PC-9 (cell line): ENCODE measurements around the gene PLEKHA7. TPM values are rescaled to one million over a fixed set of nuclear protein-coding genes. Genes with fewer than 3 reads are reported as not detected.
A peak's percentile ranks its signal among the peaks of the same experiment; 100 is the strongest.

Experiments used
- BruUV-seq: library from RNA; stranded (reverse); fragments of 400-500 nt; replicated peaks from 2 replicates; lab custom pipeline; 2021; lab: Mats Ljungman, UMichigan
- CTCF ChIA-PET: fragments of 300-600 bp; sonication (Branson Sonifier 250); formaldehyde crosslinking; loops from one replicate; lab custom pipeline; 2022; ENCODE audit warnings: antibody characterized with exemption; lab: Charles Lee
- POLR2A ChIA-PET: fragments of 300-600 bp; sonication (Branson Sonifier 250); formaldehyde crosslinking; loops from one replicate; lab custom pipeline; 2022; ENCODE audit warnings: antibody characterized with exemption; ENCODE audit not compliant: unreplicated experiment; lab: Charles Lee
- DNase-seq, 2 experiments: peaks; one replicate each; pipeline versions ENCODE4 v3.0.0 to v3.0.0-alpha.2; 2015 to 2022; ENCODE audit warnings: mixed read lengths in 1 of 2
- H2AFZ ChIP-seq: fragments of 200-600 bp; sonication (generic); 2 replicates; pipeline ENCODE4 v1.8.1; 2017; ENCODE audit warnings: antibody characterized with exemption
- H3F3A ChIP-seq: fragments of 200-600 bp; sonication (generic); 2 replicates; pipeline ENCODE4 v1.8.1; 2017; ENCODE audit warnings: antibody characterized with exemption, mild to moderate bottlenecking, low read depth; ENCODE audit not compliant: insufficient read depth
- H3K27ac ChIP-seq: fragments of 200-600 bp; sonication (generic); 2 replicates; pipeline ENCODE4 v1.6.1; 2016; ENCODE audit warnings: mixed run types
- H3K27me3 ChIP-seq: fragments of 200-600 bp; sonication (generic); 2 replicates; pipeline ENCODE4 v1.6.1; 2016; ENCODE audit warnings: low read depth, mixed run types; ENCODE audit not compliant: insufficient read depth
- H3K36me3 ChIP-seq: fragments of 200-600 bp; sonication (generic); 2 replicates; pipeline ENCODE4 v1.6.1; 2016; ENCODE audit warnings: low read depth, mixed run types
- H3K4me1 ChIP-seq: fragments of 200-600 bp; sonication (generic); replicated peaks from 2 replicates; pipeline ENCODE4 v1.6.1; 2016; ENCODE audit warnings: mixed run types; ENCODE audit not compliant: insufficient read depth
- H3K4me2 ChIP-seq: fragments of 200-600 bp; sonication (generic); 2 replicates; pipeline ENCODE4 v1.6.1; 2017; ENCODE audit warnings: mixed run types
- H3K4me3 ChIP-seq: fragments of 200-600 bp; sonication (generic); 2 replicates; pipeline ENCODE4 v1.6.1; 2016; ENCODE audit warnings: mixed run types
- H3K79me2 ChIP-seq: fragments of 200-600 bp; sonication (generic); 2 replicates; pipeline ENCODE4 v1.6.1; 2017; ENCODE audit warnings: low read depth, mixed run types
- H3K9me2 ChIP-seq: fragments of 200-600 bp; sonication (generic); 2 replicates; pipeline ENCODE4 v1.8.1; 2017; ENCODE audit warnings: mild to moderate bottlenecking; ENCODE audit not compliant: insufficient read depth
- H3K9me3 ChIP-seq: fragments of 200-600 bp; sonication (generic); 2 replicates; pipeline ENCODE4 v1.8.1; 2016; ENCODE audit warnings: low read depth; ENCODE audit not compliant: insufficient read depth
- H4K20me1 ChIP-seq: fragments of 200-600 bp; sonication (generic); 2 replicates; pipeline ENCODE4 v1.8.1; 2017; ENCODE audit not compliant: insufficient read depth
- EZH2 ChIP-seq: fragments of 200-600 bp; sonication (generic); IDR thresholded peaks from 2 replicates; pipeline ENCODE4 v1.8.0; 2017; ENCODE audit warnings: antibody characterized with exemption, low read depth
- intact Hi-C: fragments of 100-400 bp; cut with micrococcal nuclease; formaldehyde crosslinking; loops from one replicate; pipeline ENCODE4 v1.10.0; 2022; ENCODE audit not compliant: unreplicated experiment
- total RNA-seq: library from RNA; stranded (reverse); gene quantifications from 2 replicates; pipeline ENCODE4 v1.2.3, GENCODE V29; 2021
- TF ChIP-seq, protein P1 (sequence below): fragments of 200-600 bp; sonication (generic); conservative IDR thresholded peaks from 2 replicates; pipeline ENCODE4 v1.6.1; 2017; ENCODE audit warnings: mixed run types, antibody characterized with exemption, mild to moderate bottlenecking, moderate library complexity

The PLEKHA7 gene
- total RNA-seq, 1 experiment from 2014 or later = 26.9 TPM

DNA sequence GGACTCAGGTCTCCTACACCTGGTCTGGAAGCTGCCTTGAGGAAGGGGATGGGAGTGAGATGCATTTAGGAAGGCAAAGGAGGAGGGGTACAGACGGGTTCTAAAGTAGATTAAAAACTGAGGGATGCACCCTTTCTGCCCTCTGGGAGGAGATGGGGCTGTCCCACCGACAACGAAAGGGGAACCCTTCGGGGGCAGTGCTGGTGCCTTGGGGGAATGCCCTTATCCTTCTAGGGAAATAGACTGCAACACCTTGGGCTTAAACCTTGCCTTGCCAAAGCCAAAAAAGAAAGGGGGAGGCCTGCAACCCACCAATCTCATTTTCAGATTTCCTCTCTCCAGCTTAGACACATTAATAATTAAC lies 89.8 kb downstream of the PLEKHA7 start:
- Histone ChIP-seq H3K79me2 (peaks cover 56% of the 10 kb centered on the region), H3K9me3 (no peaks in the 10 kb centered on the region), H3K4me1 (peaks cover 67% of the 10 kb centered on the region), H3K27ac (peak overlapping the region; percentile 91), H3K9me2 (no peaks in the 10 kb centered on the region), H3K4me3 (peak overlapping the region; percentile 54; the same call in 1 of the 2 replicates), H3K4me2 (peak overlapping the region; percentile 88), H4K20me1 (peaks cover 4% of the 10 kb centered on the region), H3K36me3 (no peaks in the 10 kb centered on the region), H3K27me3 (no peaks in the 10 kb centered on the region), H2AFZ (no peak overlapping the region), H3F3A (peaks cover 34% of the 10 kb centered on the region)
- no peak for DNase-seq
- BruUV-seq = TSS peak; percentile 41
- POLR2A ChIA-PET = interaction anchor here (0.6 to 0.7 kb wide), 2 partner anchors 13 to 41 kb away, joined by 4 read pairs; no protein-coding TSS in a partner anchor
- intact Hi-C loops = loop anchor here (1.0 to 2.0 kb wide), 3 partner anchors 32 to 57 kb away; no protein-coding TSS in a partner anchor
- TF ChIP-seq EZH2 = no peak
- TF ChIP-seq, protein P1, sequence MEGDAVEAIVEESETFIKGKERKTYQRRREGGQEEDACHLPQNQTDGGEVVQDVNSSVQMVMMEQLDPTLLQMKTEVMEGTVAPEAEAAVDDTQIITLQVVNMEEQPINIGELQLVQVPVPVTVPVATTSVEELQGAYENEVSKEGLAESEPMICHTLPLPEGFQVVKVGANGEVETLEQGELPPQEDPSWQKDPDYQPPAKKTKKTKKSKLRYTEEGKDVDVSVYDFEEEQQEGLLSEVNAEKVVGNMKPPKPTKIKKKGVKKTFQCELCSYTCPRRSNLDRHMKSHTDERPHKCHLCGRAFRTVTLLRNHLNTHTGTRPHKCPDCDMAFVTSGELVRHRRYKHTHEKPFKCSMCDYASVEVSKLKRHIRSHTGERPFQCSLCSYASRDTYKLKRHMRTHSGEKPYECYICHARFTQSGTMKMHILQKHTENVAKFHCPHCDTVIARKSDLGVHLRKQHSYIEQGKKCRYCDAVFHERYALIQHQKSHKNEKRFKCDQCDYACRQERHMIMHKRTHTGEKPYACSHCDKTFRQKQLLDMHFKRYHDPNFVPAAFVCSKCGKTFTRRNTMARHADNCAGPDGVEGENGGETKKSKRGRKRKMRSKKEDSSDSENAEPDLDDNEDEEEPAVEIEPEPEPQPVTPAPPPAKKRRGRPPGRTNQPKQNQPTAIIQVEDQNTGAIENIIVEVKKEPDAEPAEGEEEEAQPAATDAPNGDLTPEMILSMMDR = no peak
- CTCF ChIA-PET = no interaction called here

DNA sequence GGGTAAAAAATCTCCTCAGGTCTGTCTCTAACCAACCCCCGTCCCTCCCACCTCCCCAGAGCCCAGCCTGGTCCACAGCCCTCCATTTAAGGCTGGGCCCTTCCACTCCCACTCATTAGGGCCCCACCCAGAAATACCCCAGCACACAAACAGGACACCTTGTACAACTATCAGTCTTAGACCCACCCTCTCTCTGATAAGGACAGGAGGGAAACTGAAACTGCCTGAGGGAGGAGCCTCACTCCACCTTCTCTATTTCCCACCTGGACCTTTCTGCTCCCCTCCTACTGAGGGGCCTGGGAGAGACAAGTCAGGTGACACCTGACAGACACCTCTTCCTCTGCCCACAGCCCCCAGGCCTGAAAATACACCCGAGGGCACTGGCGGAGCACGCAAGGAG lies 90.2 kb downstream of the PLEKHA7 start:
- Histone ChIP-seq H3K4me3 (peak overlapping the region; percentile 54; the same call in 1 of the 2 replicates), H2AFZ (no peak overlapping the region), H3F3A (peaks cover 39% of the 10 kb centered on the region), H3K9me3 (no peaks in the 10 kb centered on the region), H3K79me2 (peaks cover 60% of the 10 kb centered on the region), H3K4me2 (peak overlapping the region; percentile 88), H3K27ac (peak overlapping the region; percentile 91), H4K20me1 (peaks cover 4% of the 10 kb centered on the region), H3K9me2 (no peaks in the 10 kb centered on the region), H3K36me3 (no peaks in the 10 kb centered on the region), H3K4me1 (peaks cover 72% of the 10 kb centered on the region), H3K27me3 (no peaks in the 10 kb centered on the region)
- BruUV-seq = no TSS peak
- ChIA-PET CTCF (no interaction called here), POLR2A (interaction anchor here (0.6 kb wide), 1 partner anchor 14 kb away, joined by 4 read pairs; no protein-coding TSS in a partner anchor)
- no peak for TF ChIP-seq EZH2
- TF ChIP-seq, protein P1 = no peak
- DNase-seq = peak; percentile 35 to 43
- intact Hi-C loops = loop anchor here (1.0 to 2.0 kb wide), 3 partner anchors 31 to 57 kb away; no protein-coding TSS in a partner anchor

DNA sequence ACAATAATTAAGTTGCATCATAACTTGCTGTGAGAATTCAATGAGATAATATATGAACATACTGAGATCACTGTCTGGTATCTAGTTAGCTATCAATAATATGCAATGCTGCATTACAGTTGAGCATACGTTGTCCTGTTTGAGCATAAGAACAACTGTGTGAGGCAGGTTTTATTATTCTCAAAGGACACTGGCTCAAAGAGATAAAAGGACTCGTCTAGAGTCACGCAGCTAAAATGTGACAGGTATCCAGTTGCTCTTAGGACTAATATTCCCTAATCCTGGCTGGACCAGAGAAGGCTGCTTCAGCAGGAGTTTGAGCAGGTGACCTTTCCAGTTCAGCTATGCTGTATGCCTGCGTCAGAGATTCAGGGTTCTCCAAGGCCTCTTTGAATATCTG lies 92.5 kb downstream of the PLEKHA7 start:
- Histone ChIP-seq H3K79me2 (peaks cover 72% of the 10 kb centered on the region), H4K20me1 (peaks cover 4% of the 10 kb centered on the region; the same call in 1 of the 2 replicates), H3K27ac (no peak overlapping the region), H2AFZ (no peak overlapping the region), H3K4me3 (no peak overlapping the region), H3K4me1 (peaks cover 82% of the 10 kb centered on the region), H3F3A (peaks cover 53% of the 10 kb centered on the region), H3K4me2 (peak overlapping the region; percentile 88), H3K36me3 (no peaks in the 10 kb centered on the region), H3K27me3 (no peaks in the 10 kb centered on the region), H3K9me3 (no peaks in the 10 kb centered on the region), H3K9me2 (no peaks in the 10 kb centered on the region)
- no peak for DNase-seq
- CTCF ChIA-PET = no interaction called here
- POLR2A ChIA-PET = no interaction called here
- no TSS peak for BruUV-seq
- intact Hi-C loops = no loop called here
- TF ChIP-seq, protein P1 = no peak
- TF ChIP-seq EZH2 = no peak
